Choroid plexus epithelial cell (primary cell): ENCODE measurements around the gene ADNP2.

ENCODE experiments used
- DNase-seq: peaks from one replicate; pipeline ENCODE4 v3.0.0-alpha.2; 2010; ENCODE audit warnings: low read depth
- H3K4me3 ChIP-seq: 2 replicates; pipeline ENCODE4 v1.5.1; 2011; ENCODE audit warnings: low read depth, mild to moderate bottlenecking, control low read depth, low read length, moderate library complexity
- CTCF ChIP-seq: conservative IDR thresholded peaks from 2 replicates; pipeline ENCODE4 v1.5.1; 2011; ENCODE audit warnings: low read depth, mild to moderate bottlenecking, control low read depth, inconsistent platforms, low read length, moderate library complexity

The ADNP2 gene

GRCh38 chr18:80137976-80138375 lies 28.9 kb downstream of the ADNP2 start:
- no peak overlapping the region for H3K4me3 ChIP-seq
- no peak for DNase-seq
- TF ChIP-seq CTCF, result no peak

- no peak overlapping the region for H3K4me3 ChIP-seq
- no peak for TF ChIP-seq CTCF
- DNase-seq, result no peak
Measured at GRCh38 chr18:80140455-80140985, 31.5 kb downstream of the ADNP2 start.

GRCh38 chr18:80143881-80144280 lies 34.8 kb downstream of the ADNP2 start:
- DNase-seq, result peak; percentile 48
- H3K4me3 ChIP-seq, result no peak overlapping the region
- no peak for TF ChIP-seq CTCF

GRCh38 chr18:80145196-80145804 lies 36.2 kb downstream of the ADNP2 start:
- H3K4me3 ChIP-seq, result no peak overlapping the region
- DNase-seq, result peak; percentile 69

GRCh38 chr18:80147037-80147417 lies 38.0 kb downstream of the ADNP2 start:
- TF ChIP-seq CTCF, result no peak
- H3K4me3 ChIP-seq, result peak overlapping the region; percentile 64
- no peak for DNase-seq

More at GRCh38 chr18:80145196-80145804, 36.2 kb downstream of the ADNP2 start:
- TF ChIP-seq CTCF, result no peak

- DNase-seq, result peak; percentile 83
- H3K4me3 ChIP-seq, result peak overlapping the region; percentile 64
- no peak for TF ChIP-seq CTCF
Measured at GRCh38 chr18:80147418-80148325, 38.6 kb downstream of the ADNP2 start.
